ENCODE data around the gene RAE1. TPM values are rescaled to one million over a fixed set of nuclear protein-coding genes. Genes with fewer than 3 reads are reported as not detected.
A peak's percentile ranks its signal among the peaks of the same experiment; 100 is the strongest.
"Not testable (repeated sequence)": the region's sequence is repeated elsewhere in the genome, so short reads cannot be mapped to it uniquely, and the experiment has no call there.

The RAE1 gene
- total RNA-seq, 2 experiments from 2014 or later = 37.5 to 37.9 TPM

DNA sequence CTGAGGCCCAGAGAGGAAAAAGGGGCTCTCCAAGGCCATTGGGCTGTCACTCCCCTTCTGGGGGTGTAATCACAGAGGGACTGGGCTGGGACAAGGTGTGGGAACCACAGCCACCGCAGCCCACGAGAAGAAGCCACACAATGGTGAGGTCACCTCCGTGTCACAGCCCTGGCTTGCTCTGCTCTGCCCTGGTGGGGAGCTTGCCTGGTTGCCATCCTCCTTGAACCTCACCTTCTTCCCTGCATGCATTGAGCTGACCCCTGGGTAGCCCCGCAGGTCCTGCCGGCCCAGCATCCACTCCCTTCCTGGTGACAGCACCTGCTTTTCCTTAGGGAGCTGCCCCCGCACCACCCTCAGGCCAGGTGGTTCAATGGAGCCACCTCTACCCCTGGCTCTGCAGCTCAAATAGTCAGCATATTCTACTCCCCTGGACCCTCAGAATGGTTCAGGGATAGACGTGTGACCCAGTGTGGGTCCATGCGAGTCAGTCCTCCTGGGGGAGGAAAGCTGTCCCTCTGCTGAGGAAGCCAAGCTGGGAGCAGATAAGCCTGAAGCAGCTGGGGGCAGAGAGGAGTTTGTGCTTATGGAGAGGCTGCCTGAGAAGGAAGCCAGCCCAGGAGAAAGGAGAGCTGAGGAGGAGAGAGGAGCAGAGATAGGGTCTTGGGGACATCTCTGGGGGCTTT is 61.4 kb downstream of the RAE1 start:
- H3K27ac Mint-ChIP-seq = no peak overlapping the region
- ChIA-PET CTCF (interaction anchor here (1.0 to 1.6 kb wide), 5 partner anchors 11 to 19 kb away, joined by 3 to 7 read pairs (median 5); no protein-coding TSS in a partner anchor), POLR2A (no interaction called here)
- no peak for DNase-seq
- no peak overlapping the region for H3K4me3 Mint-ChIP-seq
- H3K9me3 Mint-ChIP-seq = no peaks in the 10 kb centered on the region
- H3K36me3 Mint-ChIP-seq (ENCODE audit: low read depth) = peaks cover 24% of the 10 kb centered on the region
- H3K4me1 Mint-ChIP-seq = peaks cover 15% of the 10 kb centered on the region
- peaks cover 4% of the 10 kb centered on the region for H3K27me3 Mint-ChIP-seq

DNA sequence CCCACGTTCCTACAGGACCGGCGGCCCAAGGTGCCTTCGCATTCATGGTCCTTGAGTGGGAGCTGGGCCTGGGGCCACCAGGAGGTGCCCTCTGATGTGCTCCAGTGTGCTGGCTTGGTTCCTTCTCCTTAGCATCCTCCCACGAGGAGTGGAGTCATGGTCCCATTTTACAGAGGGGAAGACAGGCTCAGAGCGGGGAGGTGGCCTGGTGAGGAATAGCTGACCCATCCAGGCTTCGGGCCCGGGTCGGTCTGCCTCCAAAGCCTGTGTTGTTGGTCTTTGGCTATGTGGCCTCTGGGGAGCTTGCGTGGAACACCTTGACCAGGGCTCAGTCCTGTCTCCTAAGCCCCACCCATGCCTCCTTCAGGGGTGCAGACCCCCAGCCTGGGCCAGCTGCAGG is 62.9 kb downstream of the RAE1 start:
- DNase-seq = no peak
- ChIA-PET CTCF (interaction anchor here (0.8 to 1.4 kb wide), 5 partner anchors 12 to 26 kb away, joined by 3 to 5 read pairs (median 3); no protein-coding TSS in a partner anchor), POLR2A (no interaction called here)
- Mint-ChIP-seq H3K36me3 (ENCODE audit: low read depth) (peaks cover 15% of the 10 kb centered on the region), H3K27me3 (peaks cover 4% of the 10 kb centered on the region), H3K4me3 (no peak overlapping the region), H3K4me1 (peaks cover 21% of the 10 kb centered on the region), H3K9me3 (no peaks in the 10 kb centered on the region), H3K27ac (no peak overlapping the region)

DNA sequence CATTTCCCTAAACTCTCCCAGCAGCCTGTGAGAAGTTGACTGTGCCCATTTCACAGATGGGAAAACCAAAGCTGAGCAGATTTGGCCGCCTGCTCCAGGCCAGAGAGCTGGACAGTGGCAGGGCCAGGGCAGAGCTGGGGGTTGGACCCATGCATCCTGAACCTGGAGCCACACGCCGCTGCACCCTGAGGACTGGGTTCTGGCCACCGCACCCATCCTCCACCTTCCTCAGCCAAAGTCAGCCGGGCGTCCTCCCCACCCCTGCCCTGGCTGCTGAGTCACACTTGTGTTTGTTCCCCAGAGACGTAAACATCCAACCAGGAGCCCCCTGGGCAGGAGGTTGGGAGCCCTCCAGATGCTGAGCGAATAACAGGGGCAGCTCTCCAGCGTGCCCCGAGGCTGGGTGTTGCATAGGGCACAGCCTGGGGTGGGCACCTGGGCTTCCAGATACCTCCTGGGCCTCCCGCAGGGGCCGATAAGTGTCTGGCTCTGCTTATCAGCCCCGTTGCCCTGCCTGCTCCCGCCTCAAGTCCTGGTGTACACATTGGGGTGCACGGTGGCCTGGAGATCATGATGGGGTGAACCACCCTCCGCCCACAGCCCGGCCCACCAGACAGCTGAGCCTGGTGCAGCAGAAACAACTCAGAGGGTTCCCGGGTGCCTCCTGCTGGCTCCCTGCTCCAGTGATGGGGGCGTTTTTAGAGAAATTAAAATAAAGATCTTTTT is 64.0 kb downstream of the RAE1 start:
- Mint-ChIP-seq H3K9me3 (no peaks in the 10 kb centered on the region), H3K27me3 (peaks cover 4% of the 10 kb centered on the region), H3K4me1 (peaks cover 22% of the 10 kb centered on the region), H3K4me3 (no peak overlapping the region), H3K27ac (no peak overlapping the region), H3K36me3 (ENCODE audit: low read depth) (peaks cover 7% of the 10 kb centered on the region)
- no peak for DNase-seq
- ChIA-PET CTCF (interaction anchor here (1.2 kb wide), 1 partner anchor 19 kb away, joined by 3 read pairs; no protein-coding TSS in a partner anchor), POLR2A (no interaction called here)

DNA sequence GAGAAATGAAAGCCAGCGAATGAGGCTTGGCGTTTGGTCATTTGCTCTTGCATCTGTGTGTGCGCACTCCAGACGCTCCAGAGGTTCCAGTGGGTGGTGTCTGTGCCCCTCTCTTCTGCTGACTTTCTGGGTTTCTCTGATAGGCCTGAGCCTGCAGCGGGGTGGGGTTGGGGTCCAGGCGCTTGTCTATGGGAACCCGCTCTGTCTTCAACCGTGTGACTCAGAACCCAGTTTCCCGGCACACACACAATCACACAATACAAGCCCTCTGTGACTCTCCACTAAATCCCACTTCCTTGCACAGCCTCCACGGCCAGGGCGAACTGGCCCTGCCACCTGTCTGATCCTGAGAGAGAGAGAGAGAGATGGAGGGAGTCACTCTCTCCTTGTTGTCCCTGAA is 64.7 kb downstream of the RAE1 start:
- peaks cover 3% of the 10 kb centered on the region for H3K36me3 Mint-ChIP-seq (ENCODE audit: low read depth)
- peaks cover 21% of the 10 kb centered on the region for H3K4me1 Mint-ChIP-seq
- H3K27ac Mint-ChIP-seq = peak overlapping the region; percentile 58
- H3K27me3 Mint-ChIP-seq = peaks cover 4% of the 10 kb centered on the region
- no peak for DNase-seq
- no peaks in the 10 kb centered on the region for H3K9me3 Mint-ChIP-seq
- ChIA-PET POLR2A (no interaction called here), CTCF (interaction anchor here (1.1 to 1.8 kb wide), 2 partner anchors 17 to 25 kb away, joined by 3 to 4 read pairs; partner anchors contain the start of gene RBM38)
- no peak overlapping the region for H3K4me3 Mint-ChIP-seq

DNA sequence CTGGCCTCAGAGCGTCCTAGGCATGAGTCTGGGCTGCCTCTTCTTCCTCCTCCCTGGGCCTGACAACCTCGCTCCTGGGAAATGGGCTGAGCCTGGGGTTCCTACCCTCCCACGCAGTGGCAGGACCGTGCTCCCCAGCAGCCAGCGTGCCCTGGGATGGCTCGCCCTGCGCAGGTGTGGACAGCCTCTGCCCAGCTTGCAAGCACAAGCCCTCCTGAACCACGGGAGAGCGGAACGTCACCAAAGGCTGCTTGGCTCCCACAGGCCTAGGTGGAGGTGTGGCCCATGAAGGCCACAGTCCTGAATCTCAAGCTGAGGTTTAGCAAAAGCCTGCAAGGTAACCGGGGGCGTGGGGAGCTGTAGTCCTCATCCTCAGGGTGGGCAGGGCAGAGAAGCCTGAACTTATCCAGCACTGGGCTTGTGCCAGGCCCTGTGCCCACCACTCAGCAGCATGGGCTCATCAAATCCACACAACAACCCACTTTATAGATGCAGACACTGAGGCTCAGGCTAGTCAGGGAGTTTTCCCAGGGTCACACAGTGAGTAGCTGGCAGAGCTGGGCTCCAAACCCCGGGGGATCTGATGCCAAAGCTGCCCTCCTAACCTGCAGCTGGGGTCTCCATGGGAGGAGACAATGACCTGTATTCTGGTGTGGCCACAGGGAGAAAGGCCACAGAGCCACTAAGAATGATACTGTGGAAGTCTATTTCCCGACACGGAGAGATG is 65.4 kb downstream of the RAE1 start:
- no peak overlapping the region for H3K4me3 Mint-ChIP-seq
- peak overlapping the region; percentile 50 for H3K27ac Mint-ChIP-seq
- peaks cover 4% of the 10 kb centered on the region for H3K27me3 Mint-ChIP-seq
- CTCF ChIA-PET = interaction anchor here (1.1 to 1.8 kb wide), 2 partner anchors 17 to 26 kb away, joined by 3 to 4 read pairs; partner anchors contain the start of gene RBM38
- POLR2A ChIA-PET = interaction anchor here (0.8 kb wide), 1 partner anchor 25 kb away, joined by 3 read pairs; the partner anchor contains the start of gene RBM38
- DNase-seq = no peak
- H3K9me3 Mint-ChIP-seq = no peaks in the 10 kb centered on the region
- H3K36me3 Mint-ChIP-seq (ENCODE audit: low read depth) = no peaks in the 10 kb centered on the region
- H3K4me1 Mint-ChIP-seq = peaks cover 16% of the 10 kb centered on the region

DNA sequence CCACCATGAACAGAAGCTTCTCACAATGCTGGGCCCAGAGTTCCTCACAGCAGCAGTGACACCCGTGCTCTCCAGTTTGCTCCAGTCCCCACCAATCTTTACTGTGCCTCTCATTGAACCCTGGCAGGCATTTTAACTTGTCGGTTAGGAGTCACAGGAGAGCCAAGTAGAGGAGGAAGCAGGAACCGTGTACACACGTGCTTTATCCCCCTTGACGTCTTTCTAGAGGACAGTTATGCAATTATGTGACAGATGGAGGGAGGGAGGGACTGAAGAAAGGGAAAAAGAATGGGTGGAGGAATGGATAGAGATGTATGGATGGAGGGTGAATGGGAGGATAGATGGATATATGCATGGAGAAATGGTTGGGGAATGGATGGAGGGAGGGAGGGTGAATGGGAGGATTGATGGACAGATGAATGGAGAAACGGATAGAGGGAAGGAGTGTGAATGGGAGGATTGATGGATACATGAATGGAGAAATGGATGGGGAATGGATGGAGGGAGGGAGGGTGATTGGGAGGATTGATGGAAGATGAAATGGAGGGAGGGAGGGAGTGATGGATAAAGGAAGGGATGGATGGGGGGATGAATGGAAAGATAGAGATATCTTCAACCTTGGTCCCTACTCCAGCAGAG is 66.1 kb downstream of the RAE1 start:
- Mint-ChIP-seq H3K4me3 (no peak overlapping the region), H3K27me3 (peaks cover 4% of the 10 kb centered on the region), H3K4me1 (peaks cover 18% of the 10 kb centered on the region), H3K27ac (peak overlapping the region; percentile 19), H3K36me3 (ENCODE audit: low read depth) (no peaks in the 10 kb centered on the region), H3K9me3 (no peaks in the 10 kb centered on the region)
- ChIA-PET POLR2A (interaction anchor here (0.8 kb wide), 1 partner anchor 26 kb away, joined by 3 read pairs; the partner anchor contains the start of gene RBM38), CTCF (interaction anchor here (1.1 to 2.2 kb wide), 3 partner anchors 11 to 27 kb away, joined by 3 to 9 read pairs (median 4); partner anchors contain the start of gene RBM38)
- no peak for DNase-seq

DNA sequence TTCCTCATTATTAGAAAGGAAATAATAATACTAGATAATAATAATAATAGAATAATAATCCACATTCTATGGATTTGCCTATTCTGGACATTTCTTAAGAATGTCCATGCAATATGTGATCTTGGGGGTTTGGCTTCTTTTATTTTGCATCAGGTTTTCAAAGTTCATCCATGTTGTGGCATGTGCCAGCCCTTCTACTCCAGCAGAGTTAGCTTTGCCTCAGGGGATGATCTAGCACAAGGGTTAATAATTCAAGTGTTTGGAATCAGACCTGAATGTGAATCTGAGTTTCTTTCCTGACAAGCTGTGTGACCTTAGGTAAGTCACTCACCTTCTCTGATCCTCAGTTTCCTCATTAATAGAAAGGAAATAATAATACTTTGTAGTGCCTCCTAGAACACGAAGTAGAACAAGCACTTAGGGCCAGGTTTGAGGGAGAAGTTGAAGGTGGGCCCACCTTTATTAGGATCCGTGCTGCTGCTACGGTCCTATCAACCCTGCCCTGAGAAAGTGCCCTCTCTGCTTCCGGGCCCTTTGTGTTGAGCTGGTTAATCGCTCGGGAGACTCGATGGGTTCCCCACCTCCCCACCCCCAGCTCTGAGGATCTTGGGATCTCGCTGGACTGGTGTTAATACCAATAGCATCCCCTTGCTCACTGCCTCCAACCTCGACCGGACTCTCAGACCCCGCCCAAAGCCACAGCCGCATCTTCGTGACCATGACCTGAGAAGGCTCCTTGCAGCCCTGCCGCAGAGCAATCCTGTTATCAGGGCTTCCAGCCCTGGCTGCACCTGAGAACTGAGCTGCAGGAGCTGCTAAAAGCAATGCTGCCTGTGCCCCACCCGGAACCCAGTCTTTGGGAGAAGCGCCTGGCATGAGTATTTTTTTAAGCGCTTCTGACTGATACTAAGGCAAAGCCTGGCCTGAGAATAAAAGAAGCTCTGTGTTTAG is 67.0 kb downstream of the RAE1 start:
- Mint-ChIP-seq H3K27ac (no peak overlapping the region), H3K4me1 (peaks cover 14% of the 10 kb centered on the region), H3K9me3 (no peaks in the 10 kb centered on the region), H3K27me3 (peaks cover 4% of the 10 kb centered on the region), H3K36me3 (ENCODE audit: low read depth) (no peaks in the 10 kb centered on the region), H3K4me3 (no peak overlapping the region)
- CTCF ChIA-PET = interaction anchor here (0.6 to 2.2 kb wide), 3 partner anchors 10 to 87 kb away, joined by 3 to 9 read pairs (median 4); no protein-coding TSS in a partner anchor
- POLR2A ChIA-PET = no interaction called here
- DNase-seq = no peak

DNA sequence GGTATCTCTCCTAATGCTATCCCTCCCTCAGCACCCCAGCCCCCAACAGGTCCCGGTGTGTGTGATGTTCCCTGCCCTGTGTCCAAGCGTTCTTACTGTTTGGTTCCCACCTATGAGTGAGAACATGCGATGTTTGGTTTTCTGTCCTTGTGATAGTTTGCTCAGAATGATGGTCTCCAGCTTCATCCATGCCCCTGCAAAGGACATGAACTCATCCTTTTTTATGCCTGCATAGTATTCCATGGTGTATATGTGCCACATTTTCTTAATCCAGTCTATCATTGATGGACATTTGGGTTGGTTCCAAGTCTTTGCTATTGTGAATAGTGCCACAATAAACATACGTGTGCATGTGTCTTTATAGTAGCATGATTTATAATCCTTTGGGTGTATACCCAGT is 68.4 kb downstream of the RAE1 start:
- CTCF ChIA-PET; H3K27ac Mint-ChIP-seq; POLR2A ChIA-PET; H3K4me3 Mint-ChIP-seq; H3K36me3 Mint-ChIP-seq (ENCODE audit: low read depth); H3K9me3 Mint-ChIP-seq; H3K27me3 Mint-ChIP-seq; DNase-seq: not testable (repeated sequence)
- peaks cover 25% of the 10 kb centered on the region for H3K4me1 Mint-ChIP-seq

DNA sequence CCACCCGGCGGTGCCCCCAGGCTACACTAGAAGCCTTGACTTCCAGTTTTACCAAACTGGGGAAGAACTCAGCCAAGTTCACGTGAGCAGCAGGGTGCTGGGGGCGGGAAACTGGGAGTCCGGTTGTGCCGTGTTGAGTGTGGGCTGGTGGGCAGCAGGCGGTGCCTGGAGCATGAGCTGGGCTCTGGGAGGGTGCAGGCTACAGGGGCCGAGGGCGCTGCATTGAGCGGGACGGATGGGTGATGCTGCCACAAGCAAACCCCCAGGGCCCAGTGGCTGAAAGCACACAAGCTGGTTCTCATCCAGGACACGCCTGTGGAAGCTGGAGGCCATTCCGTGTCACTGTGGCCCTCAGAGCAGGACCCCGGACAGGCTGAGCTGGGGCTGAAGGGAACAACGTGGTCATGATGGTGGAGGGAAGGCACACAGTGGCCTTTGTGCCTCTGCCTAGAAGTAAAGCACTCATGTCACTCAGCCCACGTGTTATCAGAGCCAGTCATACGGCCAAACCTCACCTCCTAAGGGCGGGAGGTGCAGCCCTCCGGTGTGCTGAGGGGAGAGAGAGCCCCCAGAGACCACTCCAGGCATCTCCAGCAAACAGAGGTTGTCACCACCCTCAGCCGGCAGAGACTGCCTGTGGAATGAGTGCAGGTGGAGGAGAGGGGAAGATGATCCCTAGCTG is 69.7 kb downstream of the RAE1 start:
- CTCF ChIA-PET = interaction anchor here (0.8 kb wide), 1 partner anchor 31 kb away, joined by 3 read pairs; no protein-coding TSS in a partner anchor
- Mint-ChIP-seq H3K36me3 (ENCODE audit: low read depth) (no peaks in the 10 kb centered on the region), H3K9me3 (no peaks in the 10 kb centered on the region), H3K4me1 (peaks cover 35% of the 10 kb centered on the region), H3K4me3 (no peak overlapping the region), H3K27ac (peak overlapping the region; percentile 46), H3K27me3 (peaks cover 4% of the 10 kb centered on the region)
- no peak for DNase-seq
- POLR2A ChIA-PET = no interaction called here

DNA sequence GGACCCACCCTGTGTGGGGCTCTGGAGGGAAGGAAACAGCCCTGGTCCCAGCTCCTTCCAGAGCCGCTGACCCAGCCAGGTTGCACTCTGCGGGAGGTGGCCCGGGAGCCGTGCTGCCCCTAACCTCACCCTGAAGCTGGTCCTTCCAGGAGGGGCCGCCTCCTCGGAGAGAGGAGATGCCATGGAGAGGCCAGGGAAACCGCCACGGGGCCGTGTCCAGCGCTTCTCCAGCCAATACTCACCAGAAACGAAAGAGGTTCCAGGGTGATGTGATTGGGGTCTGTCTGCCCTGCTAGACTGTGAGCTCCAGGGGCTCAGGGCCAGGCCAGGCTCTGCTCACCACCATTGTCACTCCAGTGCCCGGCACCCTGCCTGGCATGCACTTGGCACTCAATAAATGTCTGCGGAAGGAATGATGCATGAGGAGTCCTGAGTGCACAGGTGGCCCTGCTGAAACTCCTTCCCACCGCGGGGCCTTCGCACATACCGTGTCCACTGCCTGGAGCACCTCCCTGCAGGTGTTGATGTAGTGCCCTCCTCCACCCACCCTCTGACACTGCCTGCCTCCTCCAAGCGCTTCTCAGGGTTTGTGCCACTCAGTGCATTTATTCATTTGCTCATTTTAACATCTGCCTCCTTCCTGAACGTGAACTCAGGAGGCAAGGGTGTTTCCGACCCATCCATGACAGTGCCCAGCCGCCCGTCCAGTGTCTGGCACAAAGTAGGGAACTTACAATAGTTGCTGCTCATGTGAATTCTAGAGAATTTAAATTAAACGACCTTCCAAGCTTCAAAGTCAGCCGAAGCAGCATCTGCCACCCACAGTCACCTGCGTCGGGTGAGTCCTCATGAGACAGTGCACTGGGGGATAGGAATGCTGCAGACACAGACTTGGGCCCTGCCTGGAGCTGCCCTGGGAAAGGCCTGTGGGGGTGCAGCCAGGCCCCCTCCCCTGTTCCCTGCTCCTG is 70.5 kb downstream of the RAE1 start:
- POLR2A ChIA-PET = no interaction called here

More for the DNA sequence above, 70.5 kb downstream of the RAE1 start:
- no peak for DNase-seq
- Mint-ChIP-seq H3K27ac (peak overlapping the region; percentile 25), H3K4me1 (peaks cover 38% of the 10 kb centered on the region), H3K27me3 (peaks cover 4% of the 10 kb centered on the region), H3K36me3 (ENCODE audit: low read depth) (no peaks in the 10 kb centered on the region), H3K9me3 (no peaks in the 10 kb centered on the region), H3K4me3 (no peak overlapping the region)
- CTCF ChIA-PET = no interaction called here
